ENCODE data around the gene FMN1.

- TF ChIP-seq, protein P1, sequence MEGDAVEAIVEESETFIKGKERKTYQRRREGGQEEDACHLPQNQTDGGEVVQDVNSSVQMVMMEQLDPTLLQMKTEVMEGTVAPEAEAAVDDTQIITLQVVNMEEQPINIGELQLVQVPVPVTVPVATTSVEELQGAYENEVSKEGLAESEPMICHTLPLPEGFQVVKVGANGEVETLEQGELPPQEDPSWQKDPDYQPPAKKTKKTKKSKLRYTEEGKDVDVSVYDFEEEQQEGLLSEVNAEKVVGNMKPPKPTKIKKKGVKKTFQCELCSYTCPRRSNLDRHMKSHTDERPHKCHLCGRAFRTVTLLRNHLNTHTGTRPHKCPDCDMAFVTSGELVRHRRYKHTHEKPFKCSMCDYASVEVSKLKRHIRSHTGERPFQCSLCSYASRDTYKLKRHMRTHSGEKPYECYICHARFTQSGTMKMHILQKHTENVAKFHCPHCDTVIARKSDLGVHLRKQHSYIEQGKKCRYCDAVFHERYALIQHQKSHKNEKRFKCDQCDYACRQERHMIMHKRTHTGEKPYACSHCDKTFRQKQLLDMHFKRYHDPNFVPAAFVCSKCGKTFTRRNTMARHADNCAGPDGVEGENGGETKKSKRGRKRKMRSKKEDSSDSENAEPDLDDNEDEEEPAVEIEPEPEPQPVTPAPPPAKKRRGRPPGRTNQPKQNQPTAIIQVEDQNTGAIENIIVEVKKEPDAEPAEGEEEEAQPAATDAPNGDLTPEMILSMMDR (IDR thresholded peaks at IDR 0.05) = no peak
- no peak for TF ChIP-seq EP300 (IDR thresholded peaks at IDR 0.05)
These were observed 10.4 kb upstream of the FMN1 start for GRCh38 chr15:33204926-33205325.

Data from upper lobe of left lung (tissue), 4 donors.